ENCODE results near the gene CLDN8. TPM values are rescaled to one million over a fixed set of nuclear protein-coding genes. Genes with fewer than 3 reads are reported as not detected.

CLDN8 gene
- total and polyA plus RNA-seq, 4 experiments from 2014 or later: not detected

- ChIA-PET CTCF (ENCODE audit: partially characterized antibody) (interaction anchor here (1.0 kb wide), 1 partner anchor 9 kb away, joined by 3 read pairs; no protein-coding TSS in a partner anchor), POLR2A (ENCODE audit: partially characterized antibody) (no interaction called here)
Measured at GRCh38 chr21:30243691-30244090, 27.8 kb upstream of the CLDN8 start.

GRCh38 chr21:30240661-30241060 lies 24.8 kb upstream of the CLDN8 start:
- H3K9me3 ChIP-seq (ENCODE audit: control insufficient read depth in 1 of 2, low read length in 2 of 2): no peaks in the 10 kb centered on the region
- no peak for DNase-seq
- H3K4me1 ChIP-seq (ENCODE audit: insufficient read depth, low read length): no peaks in the 10 kb centered on the region
- H3K36me3 ChIP-seq (ENCODE audit: insufficient read depth, low read length): no peaks in the 10 kb centered on the region
- ChIA-PET POLR2A (ENCODE audit: partially characterized antibody) (no interaction called here), CTCF (ENCODE audit: partially characterized antibody) (no interaction called here)
- H3K27ac ChIP-seq (ENCODE audit: low read depth, low read length): no peak overlapping the region
- no peak overlapping the region for H3K4me3 Mint-ChIP-seq
- intact Hi-C loops (cut with micrococcal nuclease): no loop called here
- no peak overlapping the region for H3K4me3 ChIP-seq (ENCODE audit: low read length in 2 of 2)
- H3K27me3 ChIP-seq (ENCODE audit: insufficient read depth, low read length): no peaks in the 10 kb centered on the region
- no peaks in the 10 kb centered on the region for H3K4me1 Mint-ChIP-seq
- H3K36me3 Mint-ChIP-seq: no peaks in the 10 kb centered on the region
- no peaks in the 10 kb centered on the region for H3K27me3 Mint-ChIP-seq
- peaks cover 0 to 2% (median 0%) of the 10 kb centered on the region in 8 donors for H3K9me3 Mint-ChIP-seq
- no peak overlapping the region for H3K27ac Mint-ChIP-seq

More at GRCh38 chr21:30243691-30244090, 27.8 kb upstream of the CLDN8 start:
- Mint-ChIP-seq H3K4me3 (no peak overlapping the region), H3K27me3 (no peaks in the 10 kb centered on the region), H3K9me3 (peaks cover 0 to 2% (median 0%) of the 10 kb centered on the region in 8 donors), H3K27ac (no peak overlapping the region), H3K36me3 (no peaks in the 10 kb centered on the region), H3K4me1 (no peaks in the 10 kb centered on the region)
- Histone ChIP-seq H3K36me3 (ENCODE audit: insufficient read depth, low read length) (no peaks in the 10 kb centered on the region), H3K27ac (ENCODE audit: low read depth, low read length) (no peak overlapping the region), H3K4me3 (ENCODE audit: low read length in 2 of 2) (no peak overlapping the region), H3K4me1 (ENCODE audit: insufficient read depth, low read length) (no peaks in the 10 kb centered on the region), H3K9me3 (ENCODE audit: control insufficient read depth in 1 of 2, low read length in 2 of 2) (no peaks in the 10 kb centered on the region), H3K27me3 (ENCODE audit: insufficient read depth, low read length) (no peaks in the 10 kb centered on the region)
- DNase-seq: no peak
- intact Hi-C loops (cut with micrococcal nuclease): no loop called here

- POLR2A ChIA-PET (ENCODE audit: partially characterized antibody): no interaction called here
- no peaks in the 10 kb centered on the region for H3K27me3 Mint-ChIP-seq
- H3K4me1 Mint-ChIP-seq: no peaks in the 10 kb centered on the region
Measured at GRCh38 chr21:30238168-30238567, 22.3 kb upstream of the CLDN8 start.

DNA sequence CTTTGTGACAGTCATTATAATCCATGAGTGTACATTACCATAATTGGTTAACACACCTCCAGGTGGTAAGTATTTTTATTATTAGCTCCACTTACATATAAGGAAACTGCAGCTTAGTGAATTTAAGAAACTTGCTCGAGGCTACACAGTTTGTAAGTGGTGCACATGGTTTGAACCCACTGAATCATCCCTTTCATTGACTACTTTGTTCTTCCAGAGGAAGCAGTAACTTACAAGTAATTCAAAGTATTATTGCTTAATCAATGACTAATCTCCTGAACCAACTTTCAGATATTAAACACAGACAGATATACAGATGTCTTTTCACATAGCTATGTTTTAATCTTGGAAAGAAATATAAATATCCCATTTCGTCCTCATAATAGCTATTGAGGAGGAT lies 18.7 kb upstream of the CLDN8 start:
- CTCF ChIA-PET (ENCODE audit: partially characterized antibody): interaction anchor here (1.0 kb wide), 1 partner anchor 9 kb away, joined by 3 read pairs; no protein-coding TSS in a partner anchor
- no peaks in the 10 kb centered on the region for H3K4me1 ChIP-seq (ENCODE audit: insufficient read depth, low read length)
- POLR2A ChIA-PET (ENCODE audit: partially characterized antibody): no interaction called here
- H3K27ac ChIP-seq (ENCODE audit: low read depth, low read length): no peak overlapping the region
- Mint-ChIP-seq H3K27me3 (no peaks in the 10 kb centered on the region), H3K4me3 (no peak overlapping the region), H3K36me3 (no peaks in the 10 kb centered on the region), H3K27ac (no peak overlapping the region), H3K4me1 (no peaks in the 10 kb centered on the region), H3K9me3 (peaks cover 0 to 9% (median 0%) of the 10 kb centered on the region in 8 donors)
- intact Hi-C loops (cut with micrococcal nuclease): no loop called here
- no peaks in the 10 kb centered on the region for H3K36me3 ChIP-seq (ENCODE audit: insufficient read depth, low read length)
- H3K27me3 ChIP-seq (ENCODE audit: insufficient read depth, low read length): no peaks in the 10 kb centered on the region
- no peak for DNase-seq
- no peak overlapping the region for H3K4me3 ChIP-seq (ENCODE audit: low read length in 2 of 2)
- H3K9me3 ChIP-seq (ENCODE audit: control insufficient read depth in 1 of 2, low read length in 2 of 2): no peaks in the 10 kb centered on the region

More at GRCh38 chr21:30238168-30238567, 22.3 kb upstream of the CLDN8 start:
- H3K27ac Mint-ChIP-seq: no peak overlapping the region
- Histone ChIP-seq H3K27ac (ENCODE audit: low read depth, low read length) (no peak overlapping the region), H3K36me3 (ENCODE audit: insufficient read depth, low read length) (no peaks in the 10 kb centered on the region), H3K4me3 (ENCODE audit: low read length in 2 of 2) (no peak overlapping the region), H3K9me3 (ENCODE audit: control insufficient read depth in 1 of 2, low read length in 2 of 2) (no peaks in the 10 kb centered on the region), H3K4me1 (ENCODE audit: insufficient read depth, low read length) (no peaks in the 10 kb centered on the region), H3K27me3 (ENCODE audit: insufficient read depth, low read length) (no peaks in the 10 kb centered on the region)
- peaks cover 0 to 5% (median 0%) of the 10 kb centered on the region in 8 donors for H3K9me3 Mint-ChIP-seq
- intact Hi-C loops (cut with micrococcal nuclease): no loop called here
- H3K4me3 Mint-ChIP-seq: no peak overlapping the region
- DNase-seq: no peak
- no peaks in the 10 kb centered on the region for H3K36me3 Mint-ChIP-seq
- CTCF ChIA-PET (ENCODE audit: partially characterized antibody): no interaction called here

DNA sequence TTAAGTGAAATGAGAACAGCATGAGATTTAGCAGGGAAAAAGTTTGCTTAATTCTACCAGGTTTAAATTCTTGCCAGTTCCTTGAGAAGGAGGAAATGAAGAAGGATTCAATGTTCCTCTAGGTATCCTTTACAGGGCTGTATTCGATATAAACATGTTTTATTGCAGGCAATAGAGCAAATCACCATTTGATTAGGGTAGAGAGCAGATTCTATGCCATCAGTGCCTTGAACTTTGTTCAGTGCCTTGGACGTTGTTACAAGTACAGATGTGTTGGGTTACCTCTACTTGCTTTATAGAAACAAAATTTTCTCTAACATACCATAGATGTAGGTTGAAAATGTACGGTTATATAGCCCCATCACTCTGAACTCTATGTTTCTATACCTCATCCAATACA lies 18.2 kb upstream of the CLDN8 start:
- Histone ChIP-seq H3K27ac (ENCODE audit: low read depth, low read length) (no peak overlapping the region), H3K4me3 (ENCODE audit: low read length in 2 of 2) (no peak overlapping the region), H3K4me1 (ENCODE audit: insufficient read depth, low read length) (no peaks in the 10 kb centered on the region), H3K9me3 (ENCODE audit: control insufficient read depth in 1 of 2, low read length in 2 of 2) (no peaks in the 10 kb centered on the region), H3K27me3 (ENCODE audit: insufficient read depth, low read length) (no peaks in the 10 kb centered on the region), H3K36me3 (ENCODE audit: insufficient read depth, low read length) (no peaks in the 10 kb centered on the region)
- Mint-ChIP-seq H3K27ac (no peak overlapping the region), H3K27me3 (no peaks in the 10 kb centered on the region), H3K4me1 (no peaks in the 10 kb centered on the region), H3K36me3 (no peaks in the 10 kb centered on the region), H3K9me3 (peaks cover 0 to 9% (median 0%) of the 10 kb centered on the region in 8 donors), H3K4me3 (no peak overlapping the region)
- ChIA-PET POLR2A (ENCODE audit: partially characterized antibody) (no interaction called here), CTCF (ENCODE audit: partially characterized antibody) (no interaction called here)
- no peak for DNase-seq
- intact Hi-C loops (cut with micrococcal nuclease): no loop called here

DNA sequence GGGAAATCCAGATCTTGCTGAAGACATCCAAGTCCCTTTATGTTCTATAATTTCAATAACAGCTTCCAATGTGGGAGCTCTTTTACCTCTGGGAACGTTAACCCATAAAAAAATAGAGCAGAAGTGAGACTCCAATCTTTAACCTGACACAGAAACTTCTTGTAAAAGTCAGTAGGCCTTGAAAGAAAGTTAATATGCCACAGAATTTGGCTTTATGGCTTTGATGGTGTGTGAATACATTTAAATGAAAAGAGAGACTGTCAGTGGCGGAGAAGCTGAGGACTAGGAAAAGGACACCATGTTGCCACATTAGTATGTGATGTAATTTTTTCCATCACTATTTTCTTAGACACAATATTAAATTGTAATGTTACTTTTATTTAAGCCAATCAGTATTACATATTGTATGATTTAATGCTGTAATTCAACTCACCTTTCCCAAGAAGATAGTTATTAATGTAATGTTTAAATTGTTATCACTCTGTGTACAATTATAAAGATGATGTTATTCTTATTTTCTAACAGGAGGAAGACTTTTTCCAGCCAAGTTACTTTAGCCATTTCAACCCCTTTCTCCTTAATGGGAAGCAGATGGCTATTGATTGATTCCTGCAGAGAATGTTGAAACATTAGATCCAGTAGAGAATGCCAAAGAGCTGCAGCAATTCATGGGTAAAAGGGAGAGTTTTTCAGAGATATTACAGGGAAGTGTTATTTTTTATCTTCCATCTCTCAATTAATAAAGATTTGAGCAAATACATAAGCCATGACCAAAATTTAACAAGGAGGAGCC lies 17.5 kb upstream of the CLDN8 start:
- ChIA-PET POLR2A (ENCODE audit: partially characterized antibody) (no interaction called here), CTCF (ENCODE audit: partially characterized antibody) (no interaction called here)
- intact Hi-C loops (cut with micrococcal nuclease): no loop called here
- Mint-ChIP-seq H3K4me3 (no peak overlapping the region), H3K27me3 (no peaks in the 10 kb centered on the region), H3K9me3 (peaks cover 0 to 9% (median 0%) of the 10 kb centered on the region in 8 donors), H3K36me3 (no peaks in the 10 kb centered on the region), H3K27ac (no peak overlapping the region), H3K4me1 (no peaks in the 10 kb centered on the region)
- DNase-seq: no peak
- Histone ChIP-seq H3K9me3 (ENCODE audit: control insufficient read depth in 1 of 2, low read length in 2 of 2) (no peaks in the 10 kb centered on the region), H3K4me1 (ENCODE audit: insufficient read depth, low read length) (no peaks in the 10 kb centered on the region), H3K27ac (ENCODE audit: low read depth, low read length) (no peak overlapping the region), H3K27me3 (ENCODE audit: insufficient read depth, low read length) (no peaks in the 10 kb centered on the region), H3K36me3 (ENCODE audit: insufficient read depth, low read length) (no peaks in the 10 kb centered on the region), H3K4me3 (ENCODE audit: low read length in 2 of 2) (no peak overlapping the region)

DNA sequence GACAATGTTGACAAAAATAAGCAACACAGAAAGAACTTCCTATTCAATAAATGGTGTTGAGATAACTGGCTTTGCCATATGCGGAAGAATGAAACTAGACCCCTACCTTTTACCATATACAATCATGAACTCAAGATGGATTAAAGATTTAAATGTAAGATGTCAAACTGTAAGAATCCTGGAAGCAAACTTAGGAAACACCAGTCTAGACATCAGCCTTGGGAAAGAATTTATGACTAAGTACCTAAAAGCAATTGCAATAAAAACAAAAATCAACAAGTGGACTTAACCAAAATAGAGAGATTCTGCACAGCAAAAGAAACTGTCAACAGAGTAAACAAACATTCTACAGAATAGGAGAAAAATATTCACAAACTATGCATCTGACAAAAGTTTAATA lies 16.1 kb upstream of the CLDN8 start:
- Histone ChIP-seq H3K4me3 (ENCODE audit: low read length in 2 of 2) (no peak overlapping the region), H3K36me3 (ENCODE audit: insufficient read depth, low read length) (no peaks in the 10 kb centered on the region), H3K4me1 (ENCODE audit: insufficient read depth, low read length) (no peaks in the 10 kb centered on the region), H3K9me3 (ENCODE audit: control insufficient read depth in 1 of 2, low read length in 2 of 2) (no peaks in the 10 kb centered on the region), H3K27ac (ENCODE audit: low read depth, low read length) (no peak overlapping the region), H3K27me3 (ENCODE audit: insufficient read depth, low read length) (no peaks in the 10 kb centered on the region)
- Mint-ChIP-seq H3K4me3 (no peak overlapping the region), H3K9me3 (peaks cover 0 to 9% (median 0%) of the 10 kb centered on the region in 8 donors), H3K4me1 (no peaks in the 10 kb centered on the region), H3K27me3 (no peaks in the 10 kb centered on the region), H3K27ac (no peak overlapping the region), H3K36me3 (no peaks in the 10 kb centered on the region)
- POLR2A ChIA-PET (ENCODE audit: partially characterized antibody): no interaction called here
- DNase-seq: no peak
- CTCF ChIA-PET (ENCODE audit: partially characterized antibody): no interaction called here
- intact Hi-C loops (cut with micrococcal nuclease): no loop called here

Data from CD4-positive, alpha-beta memory T cell (primary cell).